GM20431 (cell line): ENCODE measurements around the gene NIF3L1.
"Not testable (repeated sequence)": the region's sequence is repeated elsewhere in the genome, so short reads cannot be mapped to it uniquely, and the experiment has no call there.

Experiments
- in situ Hi-C: fragments of 300-500 bp; cut with MseI, MboI; formaldehyde crosslinking; loops from one replicate; pipeline ENCODE4 v1.15.0; 2020; ENCODE audit warnings: low sequenced_read_pairs; ENCODE audit not compliant: unreplicated experiment

NIF3L1 gene

DNA sequence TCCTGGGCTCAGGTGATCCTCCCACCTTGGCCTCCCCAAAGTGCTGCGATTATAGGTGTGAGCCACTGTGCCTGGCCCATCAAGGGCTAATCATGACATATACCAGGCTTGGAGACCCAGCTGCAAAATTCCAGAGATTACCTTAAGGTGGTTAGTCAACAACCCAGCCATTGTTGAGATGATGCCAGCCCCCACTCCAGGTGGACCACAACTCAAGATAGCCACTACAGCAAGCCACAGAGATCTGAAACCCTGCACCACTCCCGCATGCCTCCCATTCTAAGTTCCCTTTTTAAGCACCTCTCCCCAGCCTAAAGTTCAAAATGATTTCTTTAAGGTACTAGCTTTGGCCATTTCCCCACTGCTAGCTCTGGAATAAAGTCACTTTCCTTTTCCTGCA, 20.2 kb upstream of the NIF3L1 start:
- in situ Hi-C loops, result no loop called here

DNA sequence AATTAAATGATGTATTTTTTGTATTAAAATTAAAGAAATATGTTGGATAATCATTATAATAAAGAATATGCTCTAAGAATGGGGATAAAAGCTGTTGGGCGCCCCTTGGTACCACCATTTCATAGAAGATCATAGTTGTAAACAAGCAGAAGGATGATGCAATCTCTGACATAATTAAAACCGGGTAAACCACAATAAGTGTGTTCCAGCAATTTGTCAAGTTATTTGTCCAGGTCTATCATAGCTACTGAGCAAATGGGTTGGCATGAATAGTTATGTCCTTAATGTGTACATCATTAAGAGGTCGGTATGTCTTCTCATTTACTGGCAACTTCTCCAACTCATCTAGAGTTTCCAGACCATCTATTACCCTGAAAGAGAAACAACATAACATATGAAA, 18.0 kb upstream of the NIF3L1 start:
- in situ Hi-C loops, result no loop called here

DNA sequence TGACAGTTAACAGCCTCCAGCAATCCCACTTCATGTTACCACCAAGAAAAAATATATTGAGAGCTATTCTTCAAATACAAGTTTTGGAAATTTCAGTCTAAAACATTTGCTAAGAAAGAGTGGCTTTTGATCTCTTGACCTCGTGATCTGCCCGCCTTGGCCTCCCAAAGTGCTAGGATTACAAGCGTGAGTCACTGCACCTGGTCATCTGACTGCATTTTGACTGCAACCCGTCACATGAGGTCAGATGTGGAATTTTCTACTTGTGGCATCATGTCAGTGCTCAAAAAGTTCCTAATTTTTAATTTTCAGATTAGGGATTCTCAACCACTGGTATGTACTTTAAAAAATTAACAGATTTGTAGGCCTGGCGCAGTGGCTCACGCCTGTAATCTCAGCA, 15.6 kb upstream of the NIF3L1 start:
- in situ Hi-C loops, result no loop called here

DNA sequence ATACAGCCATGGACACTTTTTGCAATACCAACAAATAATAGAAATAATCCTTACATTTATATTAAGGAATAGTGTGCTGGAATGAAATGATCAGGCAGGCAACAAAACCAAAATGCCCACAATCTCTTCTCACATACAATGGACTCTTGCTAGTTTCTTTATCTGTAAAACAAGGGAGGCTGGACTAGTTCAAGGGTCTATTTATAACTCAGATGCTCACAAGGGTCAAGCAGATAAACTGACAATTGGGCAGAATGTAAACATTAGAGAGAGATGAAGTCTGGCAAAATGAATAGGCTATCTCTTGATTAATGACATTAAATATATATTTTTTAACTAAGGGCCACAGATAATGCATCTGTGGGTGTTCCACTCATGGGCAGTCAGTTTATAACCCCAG, 11.7 kb upstream of the NIF3L1 start:
- in situ Hi-C loops, result no loop called here

DNA sequence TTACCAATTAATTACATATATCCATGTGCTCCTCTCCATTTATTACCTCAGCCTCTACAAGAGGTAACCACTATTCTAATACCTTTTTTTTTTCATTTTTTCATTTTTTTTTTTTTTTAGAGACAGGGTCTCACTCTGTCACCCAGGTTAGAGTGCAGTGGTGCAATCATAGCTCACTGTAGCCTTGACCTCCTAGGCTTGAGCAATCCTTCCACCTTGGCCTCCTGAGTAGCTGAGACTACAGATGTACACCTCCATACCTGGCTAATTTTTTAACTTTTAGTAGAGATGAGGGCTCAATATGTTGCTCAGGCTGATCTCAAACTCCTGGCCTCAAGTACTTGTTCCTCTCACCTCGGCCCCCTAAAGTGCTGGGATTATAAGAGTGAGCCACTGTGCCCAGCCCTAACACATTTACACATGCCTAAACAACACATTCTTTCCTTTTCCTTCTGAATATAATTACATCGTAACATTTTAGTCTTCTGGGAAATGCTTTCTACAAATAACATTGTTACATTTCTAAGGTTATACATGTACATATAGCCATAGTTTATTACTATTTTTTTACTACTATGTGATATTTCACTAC, 10.8 kb upstream of the NIF3L1 start:
- in situ Hi-C loops, result no loop called here

DNA sequence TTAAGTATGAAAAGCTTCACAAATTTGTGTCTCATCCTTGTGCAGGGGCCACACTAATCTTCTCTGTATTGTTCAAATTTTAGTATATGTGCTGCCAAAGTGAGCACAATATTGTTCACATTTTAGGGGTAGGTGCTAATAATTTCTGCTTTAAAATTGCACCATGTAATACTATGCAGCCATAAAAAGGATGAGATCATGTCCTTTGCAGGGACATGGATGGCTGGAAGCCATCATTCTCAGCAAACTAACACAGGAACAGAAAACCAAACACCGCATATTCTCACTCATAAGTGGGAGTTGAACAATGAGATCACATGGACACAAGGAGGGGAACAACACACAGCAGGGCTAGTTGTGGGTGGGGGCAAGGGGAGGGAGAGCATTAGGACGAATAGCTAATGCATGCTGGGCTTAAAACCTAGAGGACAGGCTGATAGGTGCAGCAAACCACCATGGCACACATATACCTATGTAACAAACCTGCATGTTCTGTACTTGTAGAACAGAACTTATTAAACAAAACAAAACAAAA, 7.4 kb upstream of the NIF3L1 start:
- in situ Hi-C loops, result not testable (repeated sequence)

DNA sequence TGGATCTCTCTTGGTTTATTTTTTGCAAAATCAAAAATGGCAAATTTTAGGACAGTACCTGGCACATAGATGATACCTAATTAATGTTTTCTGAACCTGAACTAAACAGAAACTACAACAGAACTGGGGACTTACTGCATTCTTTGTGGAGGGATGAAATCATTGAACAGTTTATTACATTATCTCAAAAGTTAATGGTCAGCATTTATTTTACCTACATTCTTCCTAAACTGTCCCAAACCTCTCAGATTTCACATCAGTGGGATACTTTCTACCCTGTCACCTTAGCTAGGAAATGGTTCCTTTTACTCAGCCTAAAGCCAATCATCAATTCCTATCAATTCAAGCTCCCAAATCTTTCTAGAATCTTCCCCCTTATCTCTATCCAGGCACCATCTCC, 10.3 kb downstream of the NIF3L1 start:
- in situ Hi-C loops, result no loop called here

DNA sequence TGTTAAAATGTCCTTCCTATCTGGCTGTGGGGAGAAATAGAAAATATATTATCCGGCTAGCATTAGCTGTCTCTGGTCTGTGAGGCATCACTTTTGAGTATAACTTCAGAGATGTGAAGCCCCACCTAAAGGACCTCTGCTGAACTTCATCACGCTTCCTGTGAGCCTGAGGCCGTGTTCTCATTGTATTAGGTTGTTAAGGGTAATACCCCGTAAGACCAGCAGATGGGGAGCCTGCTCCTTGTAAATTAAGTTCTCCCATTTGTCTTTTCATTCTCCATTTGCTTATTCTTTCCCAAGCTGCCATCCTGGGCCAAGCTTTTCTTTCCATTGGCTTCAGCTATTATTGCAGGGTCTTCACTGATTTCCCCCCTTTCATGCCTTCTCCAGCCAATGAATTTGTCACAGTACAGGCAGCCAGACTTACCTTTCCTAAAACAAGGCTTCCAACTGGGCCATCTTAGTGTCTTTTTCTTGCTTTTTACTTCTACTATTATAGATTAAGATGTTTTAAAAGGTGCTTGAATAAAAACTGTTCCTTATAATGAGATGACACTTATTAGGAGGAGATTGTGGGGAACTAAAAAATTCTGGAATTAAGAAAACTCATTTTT, 12.4 kb downstream of the NIF3L1 start:
- in situ Hi-C loops, result no loop called here

DNA sequence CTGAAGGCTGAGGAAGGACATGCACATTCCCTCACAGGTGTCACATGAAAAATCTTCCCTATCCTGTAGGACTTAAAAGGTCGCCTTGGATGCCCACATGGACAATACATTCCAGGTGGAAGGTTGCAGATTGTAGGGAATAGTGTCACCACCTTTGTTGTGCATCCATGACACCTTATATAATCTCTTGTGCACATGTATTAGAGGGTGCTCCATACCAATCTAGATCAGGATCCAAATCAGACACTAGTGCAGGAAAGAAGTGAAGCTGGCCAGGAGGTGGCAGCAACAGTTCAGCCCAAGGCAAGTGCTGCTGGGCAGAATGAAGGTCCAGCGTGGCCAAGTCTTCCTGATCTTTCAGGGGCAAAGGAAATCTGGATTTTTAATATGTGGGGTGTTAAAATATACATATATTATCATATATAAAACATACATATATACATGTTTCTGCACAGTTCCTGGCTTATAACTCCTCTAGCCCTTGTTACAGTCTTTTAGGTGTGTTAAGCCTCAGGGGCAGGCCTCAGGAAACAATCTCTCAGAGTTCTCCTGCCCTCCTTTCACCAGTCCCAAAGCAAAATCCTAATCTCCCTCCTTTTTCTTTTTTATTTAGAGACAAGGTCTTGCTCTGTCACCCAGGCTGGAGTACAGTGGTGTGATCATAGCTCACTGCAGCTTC, 16.6 kb downstream of the NIF3L1 start:
- in situ Hi-C loops, result no loop called here

DNA sequence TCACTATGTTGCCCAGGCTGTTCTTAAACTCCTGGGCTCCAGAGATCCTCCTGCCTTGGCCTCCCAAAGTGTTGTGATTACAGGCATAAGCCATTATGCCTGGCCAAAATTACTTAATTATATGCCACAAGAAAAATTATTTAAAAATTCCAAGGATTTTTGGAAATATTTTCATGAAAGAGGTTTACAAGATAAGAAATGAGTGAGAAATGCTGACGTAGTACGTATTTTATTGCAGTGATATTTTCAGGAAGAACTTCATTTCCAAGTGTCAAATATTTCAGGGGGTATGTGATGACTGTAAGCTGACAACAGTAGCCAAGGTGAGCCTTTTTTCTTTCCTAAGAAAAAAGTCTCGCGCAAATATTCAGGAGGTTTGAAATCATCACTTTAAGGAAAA, 20.8 kb downstream of the NIF3L1 start:
- in situ Hi-C loops, result loop anchor here (10.0 kb wide), 1 partner anchor 265 kb away; no protein-coding TSS in a partner anchor

DNA sequence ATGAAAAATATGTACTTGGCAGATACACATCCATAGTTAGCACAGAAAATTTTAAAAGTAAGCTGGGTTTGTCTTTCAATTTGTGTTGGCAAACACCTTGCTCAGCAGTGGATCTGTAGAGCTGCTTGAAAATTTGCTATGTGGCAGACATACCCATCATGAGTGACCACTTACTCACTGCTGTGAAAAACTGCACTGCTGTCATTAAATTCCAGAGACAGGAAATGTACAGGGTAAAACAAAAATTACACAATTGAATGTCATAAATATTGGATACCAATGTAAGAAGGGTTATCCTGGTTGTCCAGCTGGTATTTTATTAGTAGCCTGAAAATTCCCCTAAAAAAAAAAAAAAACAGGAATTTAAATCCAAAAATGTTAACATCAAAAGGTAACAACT, 24.5 kb downstream of the NIF3L1 start:
- in situ Hi-C loops, result loop anchor here (10.0 kb wide), 1 partner anchor 261 kb away; no protein-coding TSS in a partner anchor

DNA sequence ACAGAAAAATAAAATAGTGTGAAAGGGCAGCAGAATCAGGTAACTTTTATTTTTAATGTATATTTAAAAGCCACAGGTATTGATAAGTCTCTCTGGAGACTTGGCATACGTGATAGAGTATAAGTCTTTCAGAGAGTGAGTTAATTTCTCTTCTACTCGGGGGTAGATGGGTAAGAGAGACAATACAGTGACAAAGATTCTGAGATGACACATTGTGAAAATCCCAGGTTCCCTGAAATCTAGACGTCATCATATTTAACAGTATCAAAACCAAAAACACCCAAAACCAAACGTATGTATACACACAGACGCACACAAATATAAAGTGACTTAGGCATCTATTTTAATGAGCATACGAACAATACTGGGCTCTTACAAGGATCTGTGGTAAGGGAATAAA, 33.3 kb downstream of the NIF3L1 start:
- in situ Hi-C loops, result no loop called here

DNA sequence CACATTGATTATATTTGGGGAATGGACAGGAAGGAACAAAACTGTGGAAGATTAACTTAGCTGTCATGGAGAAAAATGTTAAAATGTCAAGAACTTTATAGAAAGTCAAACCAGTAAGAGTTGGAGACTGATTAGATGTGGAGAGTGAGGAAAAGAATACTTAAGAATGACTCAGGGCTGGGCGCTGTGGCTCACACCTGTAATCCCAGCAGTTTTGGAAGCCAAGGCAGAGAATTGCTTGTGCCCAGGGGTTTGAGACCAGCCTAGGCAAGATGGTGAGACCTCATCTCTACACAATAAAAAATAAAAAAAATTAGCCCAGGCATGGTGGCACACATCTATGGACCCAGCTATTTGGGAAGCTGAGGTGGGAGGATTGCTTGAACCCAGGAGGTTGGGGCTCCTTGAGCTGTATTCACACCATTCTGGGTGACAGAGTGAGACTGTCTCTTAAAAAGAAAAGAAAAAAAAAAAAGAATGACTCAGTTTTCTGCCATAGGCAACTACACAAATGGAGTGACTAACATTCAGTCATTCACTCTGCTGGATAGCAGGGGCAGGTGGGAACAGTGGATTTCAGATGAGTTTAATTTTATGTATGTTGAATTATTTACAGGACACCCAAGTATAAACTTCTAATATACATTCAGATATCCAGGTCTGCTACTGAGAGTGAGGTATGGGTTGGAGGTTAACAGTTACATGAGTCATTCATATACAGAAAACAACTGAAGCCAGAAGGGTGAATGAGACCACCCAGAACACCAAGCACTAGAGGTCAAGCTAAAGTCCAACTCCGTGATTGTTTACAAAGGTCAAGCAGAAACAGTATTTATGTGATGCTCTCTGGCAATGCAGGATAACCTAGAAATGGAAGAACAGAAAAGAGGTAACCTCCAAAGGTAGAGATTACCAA, 40.4 kb downstream of the NIF3L1 start:
- in situ Hi-C loops, result no loop called here

DNA sequence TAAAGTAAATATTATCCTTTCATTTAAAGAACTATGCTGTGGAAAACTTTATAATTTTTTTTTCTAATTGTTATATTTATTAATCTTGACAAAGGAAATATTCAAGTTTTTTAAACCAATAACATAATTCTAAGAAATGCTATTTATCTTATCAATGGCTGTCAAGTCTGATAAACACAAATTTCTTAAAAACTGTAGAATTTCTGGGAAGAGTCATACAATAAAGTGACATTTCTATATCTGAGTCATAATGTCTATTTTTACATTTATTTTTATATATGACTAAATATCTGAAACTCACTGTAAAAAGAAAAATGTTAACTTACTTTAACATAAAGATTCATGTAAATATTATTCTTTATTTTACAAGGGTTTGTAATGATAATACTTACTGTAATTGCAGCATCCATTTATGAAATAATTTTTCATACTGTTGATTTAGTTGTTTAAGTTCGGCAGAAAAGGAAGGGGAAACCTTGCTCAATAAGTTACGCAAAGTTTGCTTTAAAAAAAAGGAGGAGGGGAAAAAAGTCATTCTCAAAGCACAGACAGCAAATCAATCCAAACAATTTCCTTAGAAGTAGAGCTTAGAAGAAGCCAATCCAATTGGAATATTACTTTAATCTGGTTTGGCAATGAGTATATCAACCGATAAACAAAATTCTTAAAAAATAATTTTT, 41.9 kb downstream of the NIF3L1 start:
- in situ Hi-C loops, result no loop called here

DNA sequence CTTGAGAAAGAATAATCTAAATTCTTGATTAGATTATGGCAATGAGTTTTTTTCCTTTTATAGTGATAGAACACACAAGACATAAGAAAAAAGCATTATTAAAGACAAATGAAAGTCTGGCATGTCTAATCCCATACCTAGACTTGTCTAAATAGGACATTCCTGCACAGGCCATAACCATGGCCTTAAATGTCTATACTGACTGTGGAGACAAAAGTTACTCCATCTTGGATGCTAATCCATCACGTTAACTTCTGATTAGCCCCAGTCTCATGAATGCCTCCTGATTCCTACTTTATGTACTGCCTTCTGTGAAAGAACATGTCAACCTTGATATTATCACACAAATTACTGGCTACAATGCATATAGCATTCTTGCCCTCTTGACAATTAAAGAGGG, 50.7 kb downstream of the NIF3L1 start:
- in situ Hi-C loops, result no loop called here

DNA sequence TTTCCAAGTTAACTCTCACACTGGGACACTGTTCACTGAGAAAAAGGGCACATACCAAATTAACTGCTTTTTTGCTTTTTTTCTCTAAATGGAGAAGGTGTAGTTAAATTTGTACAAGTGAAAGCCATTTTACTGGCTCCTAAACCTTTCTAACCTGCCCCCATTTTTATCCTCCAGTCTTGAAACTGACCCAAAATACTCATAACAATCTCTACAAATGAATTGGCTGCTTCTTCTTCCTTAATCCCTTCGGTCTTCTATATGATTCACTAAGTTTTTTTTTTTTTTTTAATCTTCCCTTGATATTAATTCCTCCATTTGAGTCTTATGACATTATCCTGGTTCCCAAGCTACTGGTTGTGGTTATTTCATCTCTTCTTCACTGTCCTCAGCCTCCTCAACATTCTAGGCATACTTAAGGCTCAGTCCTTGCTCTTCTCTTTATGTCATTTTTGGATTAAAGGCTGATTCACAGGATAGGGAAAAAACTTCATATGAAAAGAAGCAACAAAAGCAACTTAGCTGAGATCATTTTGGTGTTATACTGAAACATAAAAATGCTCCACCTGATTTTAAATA, 54.4 kb downstream of the NIF3L1 start:
- in situ Hi-C loops, result no loop called here

DNA sequence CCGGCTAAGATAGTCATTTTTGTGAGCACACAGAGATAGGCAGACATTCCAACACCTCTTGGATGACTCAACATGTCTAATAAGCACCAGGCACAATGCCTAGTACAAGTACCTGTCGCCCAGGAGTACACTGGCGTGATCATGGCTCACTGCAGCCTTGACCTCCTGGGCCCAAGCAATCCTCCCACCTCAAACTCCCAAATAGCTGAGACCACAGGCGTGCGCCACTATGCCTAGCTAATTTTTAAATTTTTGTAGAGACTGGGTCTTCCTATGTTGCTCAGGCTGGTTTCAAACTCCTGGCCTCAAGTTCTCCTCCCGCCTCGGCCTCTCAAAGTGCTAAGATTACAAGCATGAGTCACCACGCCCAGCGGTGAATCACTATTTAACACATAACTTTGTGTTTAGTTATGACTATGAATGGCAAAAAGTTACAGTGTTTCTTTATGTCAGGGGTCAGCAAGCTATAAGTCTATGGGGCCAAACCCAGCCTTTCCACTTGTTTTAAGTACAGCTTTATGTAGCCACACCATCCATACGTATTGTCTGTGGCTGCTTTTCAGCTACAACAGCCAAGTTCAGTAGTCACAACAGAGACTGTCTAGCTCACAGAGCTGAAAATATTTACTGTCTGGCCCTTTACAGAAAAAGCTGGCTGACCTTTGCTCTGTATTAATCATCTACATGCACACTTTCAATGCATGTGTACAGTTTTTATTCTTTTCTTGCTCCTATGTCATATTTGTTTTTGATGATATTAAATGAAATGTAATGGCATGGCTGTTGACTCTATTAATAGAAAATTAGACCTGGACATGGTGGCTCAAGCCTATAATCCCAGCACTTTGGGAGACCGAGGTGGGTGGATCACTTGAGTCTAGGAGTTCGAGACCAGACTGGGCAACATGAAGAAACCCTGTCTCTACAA, 55.6 kb downstream of the NIF3L1 start:
- in situ Hi-C loops, result no loop called here

DNA sequence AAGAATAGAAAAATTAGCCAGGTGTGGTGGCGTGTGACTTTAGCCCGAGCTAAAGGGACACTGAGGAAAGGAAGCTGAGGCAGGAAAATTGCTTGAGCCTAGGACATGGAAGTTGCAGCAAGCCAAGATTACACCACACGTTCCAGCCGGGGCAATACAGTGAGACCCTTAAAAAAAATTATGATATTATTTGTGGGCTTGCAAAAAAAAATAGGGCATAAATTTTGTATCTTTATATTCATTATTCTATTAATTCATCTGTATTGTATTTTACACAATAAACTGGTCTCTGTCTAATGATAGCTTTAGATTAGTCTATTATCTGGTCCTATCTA, 56.2 kb downstream of the NIF3L1 start:
- in situ Hi-C loops, result no loop called here

DNA sequence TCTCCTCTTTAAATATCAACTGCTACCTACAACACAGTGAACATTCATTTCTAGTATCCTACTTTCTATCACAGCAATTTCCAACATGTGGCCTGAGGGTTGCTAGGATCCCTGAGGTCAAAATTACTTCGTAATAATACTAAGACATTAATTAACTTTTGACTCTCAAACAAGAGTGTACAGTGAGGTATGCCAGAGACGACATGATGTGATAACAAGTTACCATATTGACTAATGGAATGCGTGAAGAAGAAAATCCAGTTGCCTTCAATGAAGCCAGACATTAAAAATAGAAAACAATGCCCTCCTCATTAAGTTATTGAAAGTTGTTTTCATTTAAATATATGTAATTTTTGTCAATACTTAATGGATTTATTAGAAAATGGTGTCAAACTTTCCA, 61.2 kb downstream of the NIF3L1 start:
- in situ Hi-C loops, result no loop called here
